HEK293T (cell line): ENCODE measurements around the gene ZNF521.

Experiments
- BHLHE40 ChIP-seq: fragments of 450-650 bp; IDR thresholded peaks from 2 replicates; pipeline ENCODE4 v1.6.1; 2016; ENCODE audit warnings: mild to moderate bottlenecking, moderate library complexity, borderline replicate concordance
- LEF1 ChIP-seq: fragments of 450-650 bp; IDR thresholded peaks from 2 replicates; pipeline ENCODE4 v1.6.1; 2017; ENCODE audit warnings: mild to moderate bottlenecking, borderline replicate concordance
- NFRKB ChIP-seq: fragments of 450-650 bp; IDR thresholded peaks from 2 replicates; pipeline ENCODE4 v1.6.1; 2016; ENCODE audit warnings: mild to moderate bottlenecking, moderate library complexity
- SP1 ChIP-seq: fragments of 450-650 bp; IDR thresholded peaks from 2 replicates; pipeline ENCODE4 v1.6.1; 2017
- ZNF384 ChIP-seq: fragments of 450-650 bp; IDR thresholded peaks from 2 replicates; pipeline ENCODE4 v1.6.1; 2016

DNA sequence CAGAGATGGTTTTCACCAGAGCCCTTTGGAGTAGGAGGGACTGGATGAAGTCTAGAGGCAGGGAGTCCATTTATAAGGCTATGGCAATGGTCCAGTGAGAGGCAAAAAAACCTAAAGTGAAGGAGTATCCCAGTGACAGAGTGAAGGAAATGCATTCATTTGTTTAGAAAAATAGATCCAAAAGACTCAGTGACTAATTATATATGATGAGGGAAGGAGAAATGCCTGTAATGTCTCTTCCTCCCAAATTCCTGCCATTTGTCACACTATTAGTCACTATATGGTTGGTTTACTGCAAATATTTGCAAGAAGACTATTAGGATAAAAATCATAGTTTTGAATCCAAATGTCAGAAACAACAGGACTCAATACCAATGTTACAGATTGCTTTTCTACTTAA lies 104.2 kb downstream of the ZNF521 start:
- TF ChIP-seq BHLHE40 (no peak), ZNF384 (no peak), SP1 (no peak), LEF1 (no peak), NFRKB (no peak)
